ENCODE results near the gene NACC2.
A peak's percentile ranks its signal among the peaks of the same experiment; 100 is the strongest.

NACC2 gene

GRCh38 chr9:136061405-136061804 is 33.7 kb downstream of the NACC2 start:
- H3K9ac ChIP-seq (ENCODE audit: low read length): no peak overlapping the region
- H3K27me3 ChIP-seq (ENCODE audit: insufficient read depth, low read length, poor library complexity): no peaks in the 10 kb centered on the region
- no peak overlapping the region for H3K18ac ChIP-seq (ENCODE audit: low read length)
- H2BK15ac ChIP-seq (replicated peaks; ENCODE audit: low read depth): no peak overlapping the region
- no peaks in the 10 kb centered on the region for H3K79me2 ChIP-seq (ENCODE audit: control insufficient read depth, insufficient read depth, low read length)
- H3K56ac ChIP-seq (ENCODE audit: low read length): no peak overlapping the region
- H3K4ac ChIP-seq (ENCODE audit: low read depth, low read length): no peak overlapping the region
- no peak for DNase-seq
- no peaks in the 10 kb centered on the region for H3K4me1 ChIP-seq (ENCODE audit: control insufficient read depth, low read depth, low read length)
- no peak overlapping the region for H4K8ac ChIP-seq (ENCODE audit: low read depth, low read length)
- WGBS (ENCODE audit: extremely low coverage, insufficient coverage, low lambda C conversion rate): no CpG with 5 or more reads among the region's 11 CpGs
- no peak overlapping the region for H2AK5ac ChIP-seq (ENCODE audit: low read length)
- no peak overlapping the region for H3K27ac ChIP-seq (ENCODE audit: low read depth, low read length)
- no peak overlapping the region for H2BK5ac ChIP-seq (ENCODE audit: low read length)
- no peak overlapping the region for H2BK120ac ChIP-seq (ENCODE audit: low read depth, low read length)
- peak overlapping the region; percentile 45 for H3K23ac ChIP-seq (ENCODE audit: low read length)
- no peaks in the 10 kb centered on the region for H3K36me3 ChIP-seq (ENCODE audit: control insufficient read depth, insufficient read depth, low read length)
- H3K79me1 ChIP-seq (ENCODE audit: low read length): no peaks in the 10 kb centered on the region
- H4K5ac ChIP-seq (ENCODE audit: low read length): no peak overlapping the region
- H3K4me2 ChIP-seq (ENCODE audit: low read length): no peak overlapping the region
- H3K4me3 ChIP-seq (ENCODE audit: low read length): no peak overlapping the region

- no peak overlapping the region for H3K9ac ChIP-seq (ENCODE audit: low read length)
- H2BK120ac ChIP-seq (ENCODE audit: low read depth, low read length): no peak overlapping the region
- H3K79me1 ChIP-seq (ENCODE audit: low read length): no peaks in the 10 kb centered on the region
- H3K18ac ChIP-seq (ENCODE audit: low read length): no peak overlapping the region
- no peak overlapping the region for H2BK5ac ChIP-seq (ENCODE audit: low read length)
- H2BK15ac ChIP-seq (replicated peaks; ENCODE audit: low read depth): no peak overlapping the region
- no peak overlapping the region for H3K56ac ChIP-seq (ENCODE audit: low read length)
- no peak overlapping the region for H3K23ac ChIP-seq (ENCODE audit: low read length)
- H3K79me2 ChIP-seq (ENCODE audit: control insufficient read depth, insufficient read depth, low read length): no peaks in the 10 kb centered on the region
- no peak for DNase-seq
- H3K36me3 ChIP-seq (ENCODE audit: control insufficient read depth, insufficient read depth, low read length): no peaks in the 10 kb centered on the region
- no CpG with 5 or more reads among the region's 19 CpGs for whole genome bisulfite sequencing (ENCODE audit: extremely low coverage, insufficient coverage, low lambda C conversion rate)
- H3K4me3 ChIP-seq (ENCODE audit: low read length): no peak overlapping the region
- H3K27me3 ChIP-seq (ENCODE audit: insufficient read depth, low read length, poor library complexity): no peaks in the 10 kb centered on the region
- no peak overlapping the region for H3K4me2 ChIP-seq (ENCODE audit: low read length)
- H4K5ac ChIP-seq (ENCODE audit: low read length): no peak overlapping the region
- H4K8ac ChIP-seq (ENCODE audit: low read depth, low read length): no peak overlapping the region
- no peak overlapping the region for H2AK5ac ChIP-seq (ENCODE audit: low read length)
- H3K27ac ChIP-seq (ENCODE audit: low read depth, low read length): no peak overlapping the region
- H3K4ac ChIP-seq (ENCODE audit: low read depth, low read length): no peak overlapping the region
- no peaks in the 10 kb centered on the region for H3K4me1 ChIP-seq (ENCODE audit: control insufficient read depth, low read depth, low read length)
These were observed 34.3 kb downstream of the NACC2 start for GRCh38 chr9:136060671-136061371.

- no peak for DNase-seq
- Histone ChIP-seq H3K79me2 (ENCODE audit: control insufficient read depth, insufficient read depth, low read length) (no peaks in the 10 kb centered on the region), H3K4me3 (ENCODE audit: low read length) (no peak overlapping the region), H3K9ac (ENCODE audit: low read length) (no peak overlapping the region), H2BK15ac (replicated peaks; ENCODE audit: low read depth) (no peak overlapping the region), H2BK120ac (ENCODE audit: low read depth, low read length) (no peak overlapping the region), H3K4ac (ENCODE audit: low read depth, low read length) (no peak overlapping the region), H3K27ac (ENCODE audit: low read depth, low read length) (no peak overlapping the region), H3K56ac (ENCODE audit: low read length) (no peak overlapping the region), H3K27me3 (ENCODE audit: insufficient read depth, low read length, poor library complexity) (no peaks in the 10 kb centered on the region), H4K5ac (ENCODE audit: low read length) (no peak overlapping the region), H2AK5ac (ENCODE audit: low read length) (no peak overlapping the region), H4K8ac (ENCODE audit: low read depth, low read length) (no peak overlapping the region), H3K79me1 (ENCODE audit: low read length) (no peaks in the 10 kb centered on the region), H3K36me3 (ENCODE audit: control insufficient read depth, insufficient read depth, low read length) (no peaks in the 10 kb centered on the region), H3K4me2 (ENCODE audit: low read length) (no peak overlapping the region), H3K23ac (ENCODE audit: low read length) (no peak overlapping the region), H2BK5ac (ENCODE audit: low read length) (no peak overlapping the region), H3K18ac (ENCODE audit: low read length) (no peak overlapping the region), H3K4me1 (ENCODE audit: control insufficient read depth, low read depth, low read length) (no peaks in the 10 kb centered on the region)
- no CpG with 5 or more reads among the region's 29 CpGs for WGBS (ENCODE audit: extremely low coverage, insufficient coverage, low lambda C conversion rate)
These were observed 35.0 kb downstream of the NACC2 start for GRCh38 chr9:136059851-136060670.

- Histone ChIP-seq H3K27me3 (ENCODE audit: insufficient read depth, low read length, poor library complexity) (no peaks in the 10 kb centered on the region), H3K4me3 (ENCODE audit: low read length) (no peak overlapping the region), H3K4me1 (ENCODE audit: control insufficient read depth, low read depth, low read length) (no peaks in the 10 kb centered on the region), H3K79me2 (ENCODE audit: control insufficient read depth, insufficient read depth, low read length) (no peaks in the 10 kb centered on the region), H2AK5ac (ENCODE audit: low read length) (no peak overlapping the region), H3K9ac (ENCODE audit: low read length) (no peak overlapping the region), H3K79me1 (ENCODE audit: low read length) (no peaks in the 10 kb centered on the region), H3K27ac (ENCODE audit: low read depth, low read length) (no peak overlapping the region), H2BK5ac (ENCODE audit: low read length) (no peak overlapping the region), H3K4me2 (ENCODE audit: low read length) (no peak overlapping the region), H3K23ac (ENCODE audit: low read length) (no peak overlapping the region), H2BK15ac (replicated peaks; ENCODE audit: low read depth) (no peak overlapping the region), H3K4ac (ENCODE audit: low read depth, low read length) (no peak overlapping the region), H4K5ac (ENCODE audit: low read length) (no peak overlapping the region), H2BK120ac (ENCODE audit: low read depth, low read length) (no peak overlapping the region), H4K8ac (ENCODE audit: low read depth, low read length) (no peak overlapping the region), H3K36me3 (ENCODE audit: control insufficient read depth, insufficient read depth, low read length) (no peaks in the 10 kb centered on the region), H3K18ac (ENCODE audit: low read length) (no peak overlapping the region), H3K56ac (ENCODE audit: low read length) (no peak overlapping the region)
- WGBS (ENCODE audit: extremely low coverage, insufficient coverage, low lambda C conversion rate): no CpG with 5 or more reads among the region's 20 CpGs
- no peak for DNase-seq
These were observed 35.7 kb downstream of the NACC2 start for GRCh38 chr9:136059321-136059791.

- H3K27me3 ChIP-seq (ENCODE audit: insufficient read depth, low read length, poor library complexity): no peaks in the 10 kb centered on the region
- H3K27ac ChIP-seq (ENCODE audit: low read depth, low read length): no peak overlapping the region
- no peak overlapping the region for H2BK120ac ChIP-seq (ENCODE audit: low read depth, low read length)
- no peak overlapping the region for H3K4ac ChIP-seq (ENCODE audit: low read depth, low read length)
- no peak overlapping the region for H4K5ac ChIP-seq (ENCODE audit: low read length)
- no peak overlapping the region for H2AK5ac ChIP-seq (ENCODE audit: low read length)
- no peak overlapping the region for H4K8ac ChIP-seq (ENCODE audit: low read depth, low read length)
- H3K36me3 ChIP-seq (ENCODE audit: control insufficient read depth, insufficient read depth, low read length): no peaks in the 10 kb centered on the region
- no peaks in the 10 kb centered on the region for H3K4me1 ChIP-seq (ENCODE audit: control insufficient read depth, low read depth, low read length)
- H2BK5ac ChIP-seq (ENCODE audit: low read length): no peak overlapping the region
- H3K4me3 ChIP-seq (ENCODE audit: low read length): no peak overlapping the region
- H3K4me2 ChIP-seq (ENCODE audit: low read length): no peak overlapping the region
- no CpG with 5 or more reads among the region's 12 CpGs for WGBS (ENCODE audit: extremely low coverage, insufficient coverage, low lambda C conversion rate)
- H3K56ac ChIP-seq (ENCODE audit: low read length): peak overlapping the region; percentile 34
- no peak overlapping the region for H3K18ac ChIP-seq (ENCODE audit: low read length)
- DNase-seq: no peak
- no peaks in the 10 kb centered on the region for H3K79me1 ChIP-seq (ENCODE audit: low read length)
- no peaks in the 10 kb centered on the region for H3K79me2 ChIP-seq (ENCODE audit: control insufficient read depth, insufficient read depth, low read length)
- H3K9ac ChIP-seq (ENCODE audit: low read length): no peak overlapping the region
- no peak overlapping the region for H2BK15ac ChIP-seq (replicated peaks; ENCODE audit: low read depth)
- H3K23ac ChIP-seq (ENCODE audit: low read length): no peak overlapping the region
These were observed 36.2 kb downstream of the NACC2 start for GRCh38 chr9:136058801-136059302.

All from mesendoderm (in vitro differentiated cells).